GM19351 (cell line): ENCODE data around the gene NDUFB2.
"Not testable (repeated sequence)": the region's sequence is repeated elsewhere in the genome, so short reads cannot be mapped to it uniquely, and the experiment has no call there.

Experiments
- ATAC-seq: cut with Tn5 transposase; IDR thresholded peaks from one replicate; pipeline ENCODE4 v1.9.1; 2021; ENCODE audit warnings: mild to moderate bottlenecking, moderate library complexity; ENCODE audit not compliant: unreplicated experiment

NDUFB2 gene

GRCh38 chr7:140689199-140690152 lies 7.0 kb upstream of the NDUFB2 start:
- ATAC-seq = no peak

- ATAC-seq = no peak
These were observed 5.0 kb upstream of the NDUFB2 start for GRCh38 chr7:140691376-140692045.

GRCh38 chr7:140693849-140694248 lies 2.7 kb upstream of the NDUFB2 start:
- not testable (repeated sequence) for ATAC-seq

- ATAC-seq = no peak
These were observed 1.9 kb upstream of the NDUFB2 start for GRCh38 chr7:140694592-140694991.

- no peak for ATAC-seq
These were observed 1.1 kb upstream of the NDUFB2 start for GRCh38 chr7:140695381-140695780.

GRCh38 chr7:140696024-140696679 lies 356 bp upstream of the NDUFB2 start:
- no peak for ATAC-seq

- no peak for ATAC-seq
These were observed 1.1 kb downstream of the NDUFB2 start for GRCh38 chr7:140697447-140698143.

GRCh38 chr7:140698477-140698876 lies 2.0 kb downstream of the NDUFB2 start:
- no peak for ATAC-seq

GRCh38 chr7:140702774-140703173 lies 6.3 kb downstream of the NDUFB2 start:
- ATAC-seq = no peak

- no peak for ATAC-seq
These were observed 7.7 kb downstream of the NDUFB2 start for GRCh38 chr7:140704205-140704604.

GRCh38 chr7:140707132-140707531 lies 10.6 kb downstream of the NDUFB2 start:
- ATAC-seq = no peak

GRCh38 chr7:140708764-140709163 lies 12.3 kb downstream of the NDUFB2 start:
- not testable (repeated sequence) for ATAC-seq

GRCh38 chr7:140712392-140712791 lies 15.9 kb downstream of the NDUFB2 start:
- not testable (repeated sequence) for ATAC-seq

GRCh38 chr7:140714331-140715040 lies 18.0 kb downstream of the NDUFB2 start:
- no peak for ATAC-seq

- no peak for ATAC-seq
These were observed 23.2 kb downstream of the NDUFB2 start for GRCh38 chr7:140719721-140720120.

- ATAC-seq = no peak
These were observed 25.7 kb downstream of the NDUFB2 start for GRCh38 chr7:140722254-140722653.

GRCh38 chr7:140723006-140723405 lies 26.5 kb downstream of the NDUFB2 start:
- ATAC-seq = no peak

- ATAC-seq = no peak
These were observed 27.1 kb downstream of the NDUFB2 start for GRCh38 chr7:140723574-140723973.

GRCh38 chr7:140724706-140725105 lies 28.2 kb downstream of the NDUFB2 start:
- ATAC-seq = no peak

GRCh38 chr7:140726281-140726680 lies 29.8 kb downstream of the NDUFB2 start:
- ATAC-seq = no peak
